OCI-LY7 (cell line): ENCODE data around the gene ADARB2.

Source experiments
- EZH2phosphoT487 ChIP-seq: fragments of 200-600 bp; sonication (generic); IDR thresholded peaks from 2 replicates; pipeline ENCODE4 v1.6.1; 2018; ENCODE audit warnings: low read depth, borderline replicate concordance, mild to moderate bottlenecking, mixed run types, antibody characterized with exemption, low read length, moderate library complexity, mixed read lengths
- TF ChIP-seq, protein P1 (sequence below): fragments of 200-600 bp; sonication (generic); conservative IDR thresholded peaks from 2 replicates; pipeline ENCODE4 v1.5.1; 2014; ENCODE audit warnings: mild to moderate bottlenecking, antibody characterized with exemption, low read length, moderate library complexity, mixed read lengths

GRCh38 chr10:1571587-1572237, 165.6 kb downstream of the ADARB2 start:
- TF ChIP-seq, protein P1, sequence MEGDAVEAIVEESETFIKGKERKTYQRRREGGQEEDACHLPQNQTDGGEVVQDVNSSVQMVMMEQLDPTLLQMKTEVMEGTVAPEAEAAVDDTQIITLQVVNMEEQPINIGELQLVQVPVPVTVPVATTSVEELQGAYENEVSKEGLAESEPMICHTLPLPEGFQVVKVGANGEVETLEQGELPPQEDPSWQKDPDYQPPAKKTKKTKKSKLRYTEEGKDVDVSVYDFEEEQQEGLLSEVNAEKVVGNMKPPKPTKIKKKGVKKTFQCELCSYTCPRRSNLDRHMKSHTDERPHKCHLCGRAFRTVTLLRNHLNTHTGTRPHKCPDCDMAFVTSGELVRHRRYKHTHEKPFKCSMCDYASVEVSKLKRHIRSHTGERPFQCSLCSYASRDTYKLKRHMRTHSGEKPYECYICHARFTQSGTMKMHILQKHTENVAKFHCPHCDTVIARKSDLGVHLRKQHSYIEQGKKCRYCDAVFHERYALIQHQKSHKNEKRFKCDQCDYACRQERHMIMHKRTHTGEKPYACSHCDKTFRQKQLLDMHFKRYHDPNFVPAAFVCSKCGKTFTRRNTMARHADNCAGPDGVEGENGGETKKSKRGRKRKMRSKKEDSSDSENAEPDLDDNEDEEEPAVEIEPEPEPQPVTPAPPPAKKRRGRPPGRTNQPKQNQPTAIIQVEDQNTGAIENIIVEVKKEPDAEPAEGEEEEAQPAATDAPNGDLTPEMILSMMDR: no peak
- TF ChIP-seq EZH2phosphoT487: no peak
